Amniotic epithelial cell (primary cell): ENCODE data around the gene STK40.

ENCODE experiments used
- DNase-seq: peaks from one replicate; pipeline ENCODE4 v3.0.0-alpha.2; 2010; ENCODE audit warnings: low read depth

The STK40 gene

GRCh38 chr1:36372617-36373016 is 13.1 kb downstream of the STK40 start:
- DNase-seq = peak; percentile 33

- peak; percentile 46 for DNase-seq
These were observed 16.5 kb downstream of the STK40 start for GRCh38 chr1:36369061-36369861.

- no peak for DNase-seq
These were observed 17.9 kb downstream of the STK40 start for GRCh38 chr1:36367798-36368197.

DNA sequence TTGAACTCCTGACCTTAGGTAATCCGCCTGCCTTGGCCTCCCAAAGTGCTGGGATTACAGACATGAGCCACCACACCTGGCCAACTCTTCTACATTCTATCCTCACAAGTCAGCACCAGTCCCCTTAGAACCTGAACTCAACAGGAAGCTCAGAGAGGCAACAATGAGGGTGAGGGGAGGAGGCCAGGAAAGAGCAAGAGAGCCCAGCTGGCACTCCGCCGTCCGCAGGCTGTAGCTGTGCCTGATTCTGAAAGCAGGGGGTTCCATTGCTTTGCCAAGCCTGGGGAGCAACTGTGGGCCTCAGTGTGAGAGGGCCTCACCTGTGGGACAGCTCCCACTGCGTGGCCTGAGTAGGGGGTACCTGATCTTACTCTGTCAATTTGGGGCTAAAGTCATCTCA is 18.7 kb downstream of the STK40 start:
- no peak for DNase-seq

DNA sequence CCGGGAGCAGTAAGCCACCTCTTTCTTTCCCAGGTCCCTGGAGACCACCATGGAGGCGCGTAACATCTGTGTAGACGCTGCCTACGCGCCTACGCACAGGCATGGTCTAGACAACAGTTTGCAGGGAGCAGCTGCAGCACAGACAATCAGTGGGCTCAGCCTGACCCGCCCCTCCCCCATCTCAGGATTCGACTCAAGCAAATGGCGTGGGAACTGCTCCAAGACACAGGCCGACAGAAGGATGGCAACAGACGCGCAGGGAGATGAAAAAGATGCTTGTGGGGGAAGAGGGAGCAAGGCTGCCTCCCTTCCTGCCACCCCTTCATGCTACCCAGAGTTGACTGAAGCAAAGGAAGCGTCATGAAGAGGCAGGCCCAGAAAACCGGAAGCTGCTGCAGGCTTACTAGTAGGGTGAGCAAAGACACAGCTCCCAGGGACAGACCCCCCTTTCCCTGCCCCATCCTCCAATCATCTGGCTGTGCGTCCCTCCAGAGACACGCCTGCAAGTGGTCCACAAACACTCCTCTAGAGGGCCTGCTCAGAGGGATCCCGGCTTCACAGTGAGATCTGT is 19.5 kb downstream of the STK40 start:
- peak; percentile 25 for DNase-seq

DNA sequence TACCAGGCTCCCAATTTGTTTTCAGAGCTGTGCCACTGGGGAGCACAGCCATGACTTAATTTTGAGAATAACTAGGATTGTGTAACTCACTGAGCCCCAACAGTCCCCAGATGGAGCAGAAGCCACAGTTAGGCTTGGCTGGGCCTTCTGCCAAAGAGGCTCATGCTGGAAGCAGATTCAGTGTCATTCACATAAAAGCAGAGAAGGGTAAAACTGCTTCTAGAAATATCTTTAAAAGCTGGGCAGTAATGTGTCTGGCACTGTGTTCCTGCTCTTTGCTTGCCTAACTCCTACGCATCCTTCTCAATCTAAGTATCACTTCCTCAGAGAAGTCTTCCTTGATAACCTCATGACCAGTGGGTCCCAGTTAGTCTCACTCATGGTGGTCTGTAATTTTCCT is 20.3 kb downstream of the STK40 start:
- peak; percentile 50 for DNase-seq

DNA sequence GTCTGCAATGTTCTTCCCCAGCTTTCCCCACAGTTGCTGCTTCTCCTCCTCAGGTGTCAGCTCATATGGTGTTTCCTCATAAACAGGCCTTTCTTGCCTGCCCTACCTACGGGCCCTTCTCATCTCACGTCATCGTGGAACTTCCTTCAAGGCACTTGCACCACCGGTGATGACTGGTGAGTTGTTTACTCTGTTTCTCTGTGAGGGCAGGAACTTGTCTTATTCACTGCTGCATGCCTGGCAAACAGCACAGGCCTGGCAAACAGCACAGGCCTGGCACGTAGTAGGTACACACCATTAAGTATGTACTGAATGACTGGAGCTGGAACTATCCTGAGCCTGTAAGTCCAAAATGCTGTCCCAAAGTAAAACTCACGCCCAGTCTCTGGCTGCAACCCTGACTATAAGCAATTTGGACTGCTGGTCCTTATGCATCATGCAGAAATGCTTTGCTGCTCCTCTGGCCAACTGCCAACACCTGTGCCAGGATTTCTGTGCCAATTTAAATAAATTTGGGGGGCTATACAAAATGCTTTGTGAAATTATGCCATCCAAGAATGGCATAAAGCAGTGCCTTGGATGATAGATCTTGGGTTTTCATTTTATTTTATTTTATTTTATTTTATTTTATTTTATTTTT is 25.7 kb downstream of the STK40 start:
- DNase-seq = peak; percentile 54

- no peak for DNase-seq
These were observed 26.3 kb downstream of the STK40 start for GRCh38 chr1:36359383-36359782.

DNA sequence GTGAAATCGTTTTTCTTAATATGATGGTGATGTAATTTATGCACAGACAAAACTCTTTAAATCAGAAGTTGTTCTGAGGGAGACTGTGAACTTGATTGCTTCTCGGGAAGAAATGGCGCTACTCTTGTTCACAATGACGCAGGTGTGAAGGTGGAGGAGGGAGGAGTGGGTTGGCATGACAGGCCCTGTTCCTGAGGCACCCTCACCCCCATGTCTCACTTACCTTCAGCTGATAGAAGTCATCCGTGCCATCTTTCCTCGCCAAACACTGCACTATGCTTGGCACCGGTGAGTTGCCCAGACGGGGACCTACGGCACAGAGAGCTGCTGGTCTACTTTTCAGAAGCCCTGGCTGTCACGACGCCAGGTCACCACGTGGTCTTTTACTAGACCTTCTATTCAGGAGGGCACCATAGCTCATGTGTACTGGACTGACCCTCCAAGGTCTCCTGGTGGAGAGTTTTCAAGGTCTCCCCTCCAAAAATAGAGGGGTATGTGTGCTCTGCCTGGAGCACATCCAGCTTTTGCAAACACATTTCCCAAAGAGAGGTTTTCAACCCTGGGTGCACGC is 27.1 kb downstream of the STK40 start:
- no peak for DNase-seq

DNA sequence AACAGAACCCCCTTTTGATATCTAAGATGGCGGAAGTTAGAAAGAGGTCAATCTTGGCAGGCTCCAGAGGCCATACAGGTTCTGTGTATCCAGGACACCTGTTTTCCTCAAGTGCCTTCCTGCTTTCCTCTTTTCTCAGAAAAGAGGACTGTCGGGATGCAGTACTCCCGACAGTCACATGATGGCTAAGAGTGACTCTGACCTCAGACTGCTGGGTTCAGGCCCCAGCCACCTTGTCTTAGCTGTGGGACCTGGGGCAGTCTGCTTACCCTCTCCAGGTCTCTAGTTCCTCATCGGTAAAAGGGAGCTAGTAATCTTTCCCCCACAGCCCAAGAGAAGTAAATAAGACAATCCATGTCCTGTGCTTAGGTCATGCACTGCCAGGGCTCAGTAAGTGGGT is 29.9 kb downstream of the STK40 start:
- DNase-seq = no peak

DNA sequence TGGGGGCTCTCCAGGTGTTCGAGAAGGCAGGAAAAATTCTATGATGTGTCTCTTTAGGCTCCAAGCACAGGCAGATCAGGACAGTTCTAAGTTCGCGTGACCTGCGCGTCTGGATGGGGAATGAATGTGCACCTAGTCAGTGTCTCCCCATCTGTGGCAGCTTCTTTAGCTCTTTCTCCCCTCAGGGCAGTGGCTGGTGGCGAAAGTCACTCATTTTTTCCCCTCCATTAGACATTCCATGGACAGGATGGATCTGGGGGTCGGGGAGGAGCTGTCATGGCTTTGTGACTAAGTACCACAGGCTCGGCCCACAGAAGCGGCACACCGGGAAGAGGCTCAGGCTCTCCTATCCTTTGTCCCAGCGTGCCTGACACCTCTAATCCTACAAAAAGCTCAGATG is 31.2 kb downstream of the STK40 start:
- no peak for DNase-seq

- DNase-seq = peak; percentile 70
These were observed 32.5 kb downstream of the STK40 start for GRCh38 chr1:36352910-36353878.

- DNase-seq = no peak
These were observed 33.4 kb downstream of the STK40 start for GRCh38 chr1:36352125-36352909.

GRCh38 chr1:36351227-36351977 is 34.3 kb downstream of the STK40 start:
- DNase-seq = peak; percentile 86

GRCh38 chr1:36350659-36351226 is 35.0 kb downstream of the STK40 start:
- peak; percentile 74 for DNase-seq

DNA sequence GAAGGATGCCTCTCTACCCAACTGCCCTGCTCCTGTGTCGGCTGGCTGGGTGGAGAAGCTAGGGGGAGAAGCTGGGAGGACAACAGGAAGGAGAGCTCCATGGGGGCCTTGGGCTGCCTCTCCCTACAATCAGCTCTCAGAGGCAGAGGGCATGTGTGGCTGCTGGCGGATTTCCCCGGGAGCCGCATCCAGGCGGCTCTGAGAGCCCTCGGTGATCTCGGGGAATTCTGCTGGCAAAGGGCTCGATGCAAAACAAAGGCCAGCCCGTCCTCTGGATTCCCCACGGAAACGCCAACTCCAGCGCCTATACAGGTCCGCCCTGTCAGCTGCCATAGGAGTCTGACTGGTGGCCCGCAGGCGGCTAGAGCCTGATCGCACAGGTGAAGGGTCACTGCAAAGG is 35.9 kb downstream of the STK40 start:
- no peak for DNase-seq

DNA sequence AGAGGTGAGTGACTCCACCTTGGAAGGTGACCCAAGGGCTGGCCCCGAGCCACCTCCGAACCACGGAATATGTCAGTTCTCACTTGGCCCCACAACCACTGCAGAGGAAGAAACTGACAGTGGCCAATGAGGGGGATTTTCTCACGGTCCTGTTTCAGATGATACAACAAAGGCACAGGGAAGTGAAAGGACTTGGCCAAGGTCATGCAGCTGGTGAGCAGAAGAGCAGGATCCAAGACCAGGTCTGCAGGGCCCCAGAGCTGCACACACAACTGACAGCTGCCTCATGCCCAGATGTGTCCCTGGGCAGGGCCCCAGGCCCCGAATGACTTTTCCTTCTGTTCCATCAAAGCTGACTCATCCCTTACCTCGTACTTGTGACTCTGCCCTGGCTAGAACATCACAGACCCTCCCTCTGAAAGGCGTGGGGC is 36.5 kb downstream of the STK40 start:
- peak; percentile 37 for DNase-seq

DNA sequence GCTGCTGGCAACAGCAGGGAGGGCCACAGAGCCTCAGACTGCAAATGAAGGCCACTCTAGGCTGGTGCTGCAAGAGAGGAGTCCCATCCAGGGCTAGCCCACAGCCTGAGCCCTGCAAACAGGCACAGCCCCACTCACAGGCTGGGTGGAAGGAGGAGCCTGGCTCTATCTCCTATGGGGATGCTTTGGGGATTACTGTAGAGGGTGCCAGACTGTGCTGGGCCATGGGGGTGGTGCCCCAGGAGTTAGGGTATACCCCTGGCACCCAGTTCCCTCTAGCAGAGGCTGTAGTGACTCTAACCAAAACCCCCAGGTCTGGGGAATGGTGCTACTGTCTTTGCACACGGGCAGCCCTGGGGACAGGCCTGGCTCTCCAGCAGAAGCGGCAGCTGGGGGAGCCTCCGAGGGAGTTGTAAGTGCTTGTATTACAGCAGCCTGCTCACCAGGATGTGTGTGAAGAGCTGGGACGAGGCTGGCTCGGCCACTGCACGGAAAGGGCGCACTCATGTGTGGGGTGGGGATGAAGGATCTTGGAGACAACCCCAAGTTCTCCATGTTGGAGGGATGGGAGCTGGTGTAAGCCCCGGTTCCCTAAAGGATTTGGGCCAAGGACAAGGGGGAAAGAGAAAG is 38.9 kb downstream of the STK40 start:
- no peak for DNase-seq

- DNase-seq = no peak
These were observed 40.4 kb downstream of the STK40 start for GRCh38 chr1:36345353-36345752.

- no peak for DNase-seq
These were observed 41.4 kb downstream of the STK40 start for GRCh38 chr1:36344395-36344680.
